T-cell (primary cell): Measurements from ENCODE around the gene STIM1. TPM values are rescaled to one million over a fixed set of nuclear protein-coding genes. Genes with fewer than 3 reads are reported as not detected.
A peak's percentile ranks its signal among the peaks of the same experiment; 100 is the strongest.

ENCODE experiments used
- ATAC-seq, 4 experiments: fragments of 200-7000 bp in 3 of 4; fragments of 150-1000 bp in 1 of 4; cut with Tn5 transposase; replicated peaks in 1 of 4; 1 replicate in 3 of 4; 2 replicates in 1 of 4; pipeline ENCODE4 v1.10.0; 2021; ENCODE audit warnings: moderate library complexity in 3 of 4, mild to moderate bottlenecking in 2 of 4, moderate number of reproducible peaks in 1 of 4
- CTCF ChIA-PET, 2 donors: fragments of 300-600 bp; sonication (Branson Sonifier 250); formaldehyde crosslinking; loops; one replicate each; lab custom pipeline; 2022; ENCODE audit warnings: antibody characterized with exemption in 2 of 2; lab: Charles Lee
- POLR2A ChIA-PET, 2 donors: fragments of 300-600 bp; sonication (Branson Sonifier 250); formaldehyde crosslinking; loops; one replicate each; lab custom pipeline; 2022; ENCODE audit warnings: antibody characterized with exemption in 2 of 2; lab: Charles Lee
- DNase-seq, 35 experiments: peaks; one replicate each; pipeline versions ENCODE4 v3.0.0 to v3.0.0-alpha.2; 2013 to 2023
- H3K27ac ChIP-seq: one replicate; pipeline ENCODE4 v1.5.1; 2013; ENCODE audit warnings: low read length
- H3K27me3 ChIP-seq, 2 experiments: replicated peaks in 1 of 2; 1 replicate in 1 of 2; 2 replicates in 1 of 2; pipeline versions ENCODE4 v1.6.1 to v1.7.0; 2013; ENCODE audit warnings: low read length in 1 of 2, mixed read lengths in 1 of 2; ENCODE audit not compliant: control insufficient read depth in 2 of 2, insufficient read depth in 2 of 2; ENCODE audit errors: extremely low read depth in 1 of 2
- H3K36me3 ChIP-seq, 2 donors: 1 replicate in 1 of 2; 2 replicates in 1 of 2; pipeline versions ENCODE4 v1.6.1 to v1.7.0; 2013; ENCODE audit warnings: low read length in 1 of 2; ENCODE audit not compliant: control insufficient read depth in 2 of 2, insufficient read depth in 1 of 2; ENCODE audit errors: extremely low read depth in 1 of 2
- H3K4me1 ChIP-seq, 2 experiments: 1 replicate in 1 of 2; 2 replicates in 1 of 2; pipeline versions ENCODE4 v1.6.1 to v1.7.0; 2013; ENCODE audit warnings: low read length in 2 of 2, mixed read lengths in 1 of 2; ENCODE audit not compliant: insufficient read depth in 2 of 2, control insufficient read depth in 1 of 2; ENCODE audit errors: extremely low read depth in 1 of 2
- H3K4me3 ChIP-seq, 2 donors: 1 replicate in 1 of 2; 2 replicates in 1 of 2; pipeline versions ENCODE4 v1.5.1 to v1.7.0; 2013; ENCODE audit warnings: mild to moderate bottlenecking in 2 of 2, low read length in 1 of 2, moderate library complexity in 1 of 2; ENCODE audit not compliant: control insufficient read depth in 1 of 2; ENCODE audit errors: extremely low read depth in 1 of 2
- H3K9me3 ChIP-seq: 2 replicates; pipeline ENCODE4 v1.7.0; 2013
- H3K27ac Mint-ChIP-seq, 2 donors: one replicate each; pipeline ENCODE4 v1.8.0; 2020 to 2021; ENCODE audit warnings: mild to moderate bottlenecking in 2 of 2, mixed read lengths in 2 of 2
- H3K27me3 Mint-ChIP-seq, 2 donors: one replicate each; pipeline ENCODE4 v1.8.0; 2021 to 2022; ENCODE audit warnings: mixed read lengths in 2 of 2
- H3K36me3 Mint-ChIP-seq: one replicate; pipeline ENCODE4 v1.8.0; 2021; ENCODE audit warnings: mixed read lengths
- H3K4me1 Mint-ChIP-seq, 3 donors: one replicate each; pipeline ENCODE4 v1.8.0; 2020 to 2022; ENCODE audit warnings: mixed read lengths in 3 of 3, mild to moderate bottlenecking in 1 of 3
- H3K4me3 Mint-ChIP-seq, 3 donors: one replicate each; pipeline ENCODE4 v1.8.0; 2020 to 2022; ENCODE audit warnings: mild to moderate bottlenecking in 3 of 3, mixed read lengths in 3 of 3, moderate library complexity in 3 of 3
- H3K9me3 Mint-ChIP-seq, 3 donors: one replicate each; pipeline ENCODE4 v1.8.0; 2020 to 2022; ENCODE audit warnings: mixed read lengths in 3 of 3
- WGBS: methylation state at CpG from one replicate; pipeline ENCODE4 v1.1.5; 2013; ENCODE audit warnings: missing lambda C conversion rate; ENCODE audit not compliant: insufficient coverage; 5-methylcytosine and 5-hydroxymethylcytosine counted together
- total RNA-seq, 35 experiments: library from RNA in 6 of 35; stranded (reverse) in 6 of 35; fragments of 120-200 nt in 1 of 35; gene quantifications; one replicate each; pipeline versions ENCODE4 v1.2.1 to v1.2.4 and lab custom pipeline; 2013 to 2026

STIM1 gene
- total RNA-seq, 5 donors from 2014 or later (not counting 1 experiment from before 2014, with no cell fraction given), result 87.6 to 139 (median 94.5) TPM

DNA sequence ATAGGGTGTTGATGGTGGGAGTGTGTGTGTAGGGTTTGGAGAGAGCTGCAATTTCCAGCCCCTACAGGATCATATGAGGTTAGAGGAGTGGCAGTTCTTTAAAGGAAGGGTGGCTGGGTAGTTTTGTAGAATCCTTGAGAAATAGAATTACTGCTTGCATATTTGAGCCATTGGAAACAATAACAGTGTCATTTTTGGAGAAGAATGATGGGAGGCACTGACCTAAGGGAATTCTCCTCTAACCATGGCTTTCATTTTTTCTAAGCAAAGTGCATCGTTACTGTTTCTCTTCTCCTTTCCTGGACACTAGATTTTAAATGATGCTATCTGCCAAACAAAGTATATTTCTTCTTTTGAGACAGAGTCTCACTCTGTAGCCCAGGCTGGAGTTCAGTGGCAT, 172.3 kb downstream of the STIM1 start:
- ATAC-seq (no peak), DNase-seq (no peak)
- Mint-ChIP-seq H3K9me3 (peaks cover 0 to 2% (median 0%) of the 10 kb centered on the region in 3 donors), H3K4me3 (no peak overlapping the region), H3K36me3 (peaks cover 66% of the 10 kb centered on the region), H3K27me3 (no peaks in the 10 kb centered on the region), H3K27ac (peak overlapping the region in 1 of 2 donors; percentile 18), H3K4me1 (peaks cover 4 to 26% (median 26%) of the 10 kb centered on the region in 3 donors)
- 100% methylated on average over 1 of the region's 1 CpG for WGBS
- peaks cover 3% of the 10 kb centered on the region for H3K9me3 ChIP-seq
- no peak overlapping the region for H3K4me3 ChIP-seq
- no peaks in the 10 kb centered on the region for H3K4me1 ChIP-seq
- no peaks in the 10 kb centered on the region for H3K27me3 ChIP-seq
- ChIA-PET CTCF (interaction anchor here in 1 of 2 donors (0.9 kb wide), 1 partner anchor 17 kb away, joined by 3 read pairs; no protein-coding TSS in a partner anchor), POLR2A (no interaction called here)
- peaks cover 5 to 39% of the 10 kb centered on the region in 2 donors for H3K36me3 ChIP-seq
- H3K27ac ChIP-seq, result no peak overlapping the region

DNA sequence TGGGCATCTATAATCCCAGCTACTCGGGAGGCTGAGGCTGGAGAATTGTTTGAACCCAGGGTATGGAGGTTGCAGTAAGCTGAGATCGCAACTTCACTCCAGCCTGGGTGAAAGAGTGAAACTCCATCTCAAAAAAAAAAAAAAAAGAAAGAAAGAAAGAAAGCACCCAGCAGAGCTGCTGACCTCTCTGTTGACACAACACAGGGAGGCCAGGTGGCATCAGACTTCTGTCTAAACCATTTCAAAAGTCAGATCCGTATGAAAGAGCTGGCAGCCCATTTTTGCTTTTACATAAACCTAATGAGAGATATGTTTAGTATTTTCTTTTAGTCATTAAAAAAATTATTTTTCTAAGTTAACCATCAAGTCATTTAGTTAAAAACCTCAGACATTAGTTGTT, 174.7 kb downstream of the STIM1 start:
- ChIA-PET POLR2A (interaction anchor here in 1 of 2 donors (0.6 kb wide), 1 partner anchor 74 kb away, joined by 8 read pairs; no protein-coding TSS in a partner anchor), CTCF (no interaction called here)
- Histone ChIP-seq H3K27ac (no peak overlapping the region), H3K36me3 (peaks cover 2 to 22% of the 10 kb centered on the region in 2 donors), H3K9me3 (peaks cover 3% of the 10 kb centered on the region), H3K27me3 (no peaks in the 10 kb centered on the region), H3K4me3 (no peak overlapping the region), H3K4me1 (no peaks in the 10 kb centered on the region)
- H3K4me3 Mint-ChIP-seq, result no peak overlapping the region
- H3K36me3 Mint-ChIP-seq, result peaks cover 55% of the 10 kb centered on the region
- H3K9me3 Mint-ChIP-seq, result peaks cover 0 to 4% (median 0%) of the 10 kb centered on the region in 3 donors
- H3K4me1 Mint-ChIP-seq, result peaks cover 13 to 23% (median 22%) of the 10 kb centered on the region in 3 donors
- WGBS, result no CpG with 5 or more reads among the region's 3 CpGs
- no peaks in the 10 kb centered on the region for H3K27me3 Mint-ChIP-seq
- ATAC-seq (no peak), DNase-seq (no peak)
- no peak overlapping the region for H3K27ac Mint-ChIP-seq

DNA sequence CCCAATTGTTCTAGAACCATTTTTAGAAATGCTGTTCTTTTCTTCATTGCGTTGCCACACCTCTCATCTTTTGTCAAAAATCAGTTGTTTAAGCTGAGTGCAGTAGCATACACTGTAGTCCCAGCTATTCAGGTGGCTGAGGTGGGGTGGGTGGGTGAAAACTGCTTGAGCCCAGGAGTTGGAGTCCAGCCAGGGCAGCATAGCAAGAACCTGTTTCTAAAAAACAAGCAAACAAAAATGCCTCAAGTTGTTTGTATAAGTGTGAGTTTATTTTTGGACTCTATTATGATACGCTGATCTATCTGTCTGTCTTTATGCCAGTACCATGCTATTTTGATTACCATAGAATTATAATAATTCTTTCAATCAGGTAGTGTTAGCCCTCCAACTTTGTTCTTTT, 176.6 kb downstream of the STIM1 start:
- POLR2A ChIA-PET, result interaction anchor here (0.6 to 0.7 kb wide), 2 partner anchors 192 to 220 kb away, joined by 3 to 5 read pairs; no protein-coding TSS in a partner anchor
- no peak for ATAC-seq
- H3K27me3 ChIP-seq, result no peaks in the 10 kb centered on the region
- Mint-ChIP-seq H3K27me3 (no peaks in the 10 kb centered on the region), H3K4me1 (peaks cover 26 to 33% (median 32%) of the 10 kb centered on the region in 3 donors), H3K36me3 (peaks cover 42% of the 10 kb centered on the region), H3K27ac (no peak overlapping the region), H3K9me3 (peaks cover 0 to 4% (median 3%) of the 10 kb centered on the region in 3 donors), H3K4me3 (no peak overlapping the region)
- no peak overlapping the region for H3K27ac ChIP-seq
- peaks cover 3% of the 10 kb centered on the region for H3K9me3 ChIP-seq
- no CpG with 5 or more reads among the region's 2 CpGs for WGBS
- H3K4me1 ChIP-seq, result no peaks in the 10 kb centered on the region
- H3K4me3 ChIP-seq, result no peak overlapping the region
- DNase-seq, result no peak
- peaks cover 2 to 6% of the 10 kb centered on the region in 2 donors for H3K36me3 ChIP-seq
- CTCF ChIA-PET, result no interaction called here

DNA sequence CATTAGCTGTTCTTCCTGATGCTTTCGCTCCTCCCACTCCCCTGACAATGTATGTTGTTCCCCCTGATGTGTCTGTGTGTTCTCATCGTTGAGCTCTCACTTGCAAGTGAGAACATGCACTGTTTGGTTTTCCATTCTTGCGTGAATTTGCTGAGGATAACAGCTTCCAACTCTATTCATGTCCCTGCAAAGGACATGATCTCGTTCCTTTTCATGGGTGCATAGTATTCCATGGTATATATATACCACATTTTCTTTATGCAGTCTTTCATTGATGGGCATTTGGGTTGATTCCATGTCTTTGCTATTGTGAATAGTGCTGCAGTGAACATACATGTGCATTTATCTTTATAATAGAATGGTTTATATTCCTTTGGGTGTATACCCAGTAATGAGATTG, 180.5 kb downstream of the STIM1 start:
- Histone ChIP-seq H3K4me1 (no peaks in the 10 kb centered on the region), H3K9me3 (peaks cover 3% of the 10 kb centered on the region), H3K36me3 (peaks cover 2 to 5% of the 10 kb centered on the region in 2 donors), H3K27ac (no peak overlapping the region), H3K27me3 (no peaks in the 10 kb centered on the region), H3K4me3 (no peak overlapping the region)
- Mint-ChIP-seq H3K27ac (no peak overlapping the region), H3K36me3 (peaks cover 35% of the 10 kb centered on the region), H3K4me3 (no peak overlapping the region), H3K27me3 (no peaks in the 10 kb centered on the region), H3K4me1 (peaks cover 39 to 50% (median 40%) of the 10 kb centered on the region in 3 donors), H3K9me3 (peaks cover 0 to 4% (median 3%) of the 10 kb centered on the region in 3 donors)
- ATAC-seq (no peak), DNase-seq (no peak)
- ChIA-PET POLR2A (no interaction called here), CTCF (interaction anchor here in 1 of 2 donors (1.0 kb wide), 1 partner anchor 9 kb away, joined by 4 read pairs; no protein-coding TSS in a partner anchor)
- WGBS, result 100% methylated on average over 1 of the region's 4 CpGs

DNA sequence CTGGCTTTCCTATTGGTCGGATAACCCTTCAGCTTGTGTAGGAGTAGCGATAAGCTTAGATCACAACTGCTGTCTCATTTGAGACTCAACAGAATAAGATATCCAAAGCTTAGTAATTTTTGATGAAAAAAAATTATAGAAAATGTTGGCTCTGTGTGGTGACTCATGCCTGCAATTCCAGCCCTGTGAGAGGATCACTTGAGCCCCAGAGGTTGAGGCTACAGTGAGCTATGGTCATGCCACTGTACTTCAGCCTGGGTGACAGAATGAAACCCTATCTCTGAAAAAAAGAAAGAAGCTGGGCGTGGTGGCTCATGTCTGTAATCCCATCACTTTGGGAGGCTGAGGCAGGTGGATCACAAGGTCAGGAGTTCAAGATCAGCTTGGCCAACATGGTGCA, 183.5 kb downstream of the STIM1 start:
- H3K9me3 Mint-ChIP-seq, result peaks cover 0 to 3% (median 0%) of the 10 kb centered on the region in 3 donors
- Histone ChIP-seq H3K27me3 (no peaks in the 10 kb centered on the region), H3K9me3 (no peaks in the 10 kb centered on the region), H3K4me3 (no peak overlapping the region), H3K4me1 (no peaks in the 10 kb centered on the region), H3K36me3 (peaks cover 0 to 2% of the 10 kb centered on the region in 2 donors), H3K27ac (no peak overlapping the region)
- no peak for ATAC-seq
- peaks cover 19% of the 10 kb centered on the region for H3K36me3 Mint-ChIP-seq
- DNase-seq, result no peak
- H3K4me1 Mint-ChIP-seq, result peaks cover 54 to 73% (median 55%) of the 10 kb centered on the region in 3 donors
- POLR2A ChIA-PET, result no interaction called here
- no peak overlapping the region for H3K4me3 Mint-ChIP-seq
- peak overlapping the region in 1 of 2 donors; percentile 22 for H3K27ac Mint-ChIP-seq
- CTCF ChIA-PET, result interaction anchor here in 1 of 2 donors (1.2 kb wide), 1 partner anchor 190 kb away, joined by 4 read pairs; no protein-coding TSS in a partner anchor
- 100% methylated on average over 1 of the region's 3 CpGs for WGBS
- no peaks in the 10 kb centered on the region for H3K27me3 Mint-ChIP-seq

DNA sequence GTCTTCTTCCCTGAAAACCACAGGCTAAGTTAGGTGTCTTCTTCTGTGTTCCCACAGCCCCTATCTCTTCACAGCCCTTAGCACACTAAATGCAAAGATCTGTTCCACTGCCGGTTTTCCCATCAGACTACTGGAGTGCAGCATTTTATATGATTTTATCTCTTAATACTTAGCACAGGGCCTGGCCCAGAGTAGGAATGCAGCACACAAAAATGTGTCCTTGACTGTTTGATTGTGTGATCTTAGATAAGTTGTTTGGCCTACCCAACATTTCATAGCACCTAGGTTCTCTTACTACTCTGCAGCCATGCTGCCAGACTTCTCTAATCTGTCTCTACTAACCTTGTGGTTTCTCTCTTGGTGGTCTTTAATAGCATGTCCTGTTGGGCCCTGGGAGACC, 185.0 kb downstream of the STIM1 start:
- WGBS, result no CpG with 5 or more reads among the region's 1 CpG
- Histone ChIP-seq H3K27me3 (no peaks in the 10 kb centered on the region), H3K4me3 (no peak overlapping the region), H3K4me1 (no peaks in the 10 kb centered on the region), H3K36me3 (peaks cover 0 to 2% of the 10 kb centered on the region in 2 donors), H3K9me3 (no peaks in the 10 kb centered on the region), H3K27ac (no peak overlapping the region)
- no peaks in the 10 kb centered on the region for H3K27me3 Mint-ChIP-seq
- no peak for DNase-seq
- ChIA-PET CTCF (no interaction called here), POLR2A (no interaction called here)
- H3K4me3 Mint-ChIP-seq, result no peak overlapping the region
- H3K27ac Mint-ChIP-seq, result peak overlapping the region in 1 of 2 donors; percentile 7
- no peak for ATAC-seq
- peaks cover 0 to 3% (median 0%) of the 10 kb centered on the region in 3 donors for H3K9me3 Mint-ChIP-seq
- H3K4me1 Mint-ChIP-seq, result peaks cover 54 to 71% (median 57%) of the 10 kb centered on the region in 3 donors
- H3K36me3 Mint-ChIP-seq, result peaks cover 15% of the 10 kb centered on the region
